Midbrain (tissue), 1 donor: ENCODE data around the gene USP35.

Experiments used
- DNase-seq: peaks from one replicate; lab custom pipeline; 2025; lab: John Stamatoyannopoulos, UW

Gene USP35

GRCh38 chr11:78199015-78199652 lies 10.4 kb downstream of the USP35 start:
- DNase-seq = no peak

DNA sequence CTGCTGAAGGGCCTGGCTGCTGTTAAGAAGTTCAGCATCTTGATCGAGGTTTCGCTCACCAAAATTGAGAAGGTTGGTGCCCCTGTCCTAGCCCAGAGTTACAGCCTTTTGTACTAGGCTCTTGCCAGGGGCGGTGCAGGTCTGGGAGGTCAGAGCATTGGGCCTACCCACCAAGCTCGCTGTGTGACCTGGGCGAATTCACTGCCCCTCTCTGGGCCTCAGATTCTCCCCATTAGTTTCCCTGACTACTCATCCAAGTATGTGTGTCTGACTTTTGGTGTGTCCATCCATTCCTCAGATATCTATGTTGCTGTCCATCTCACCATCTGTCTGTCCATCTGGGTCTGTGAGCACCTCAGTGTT lies 10.9 kb downstream of the USP35 start:
- DNase-seq = no peak

DNA sequence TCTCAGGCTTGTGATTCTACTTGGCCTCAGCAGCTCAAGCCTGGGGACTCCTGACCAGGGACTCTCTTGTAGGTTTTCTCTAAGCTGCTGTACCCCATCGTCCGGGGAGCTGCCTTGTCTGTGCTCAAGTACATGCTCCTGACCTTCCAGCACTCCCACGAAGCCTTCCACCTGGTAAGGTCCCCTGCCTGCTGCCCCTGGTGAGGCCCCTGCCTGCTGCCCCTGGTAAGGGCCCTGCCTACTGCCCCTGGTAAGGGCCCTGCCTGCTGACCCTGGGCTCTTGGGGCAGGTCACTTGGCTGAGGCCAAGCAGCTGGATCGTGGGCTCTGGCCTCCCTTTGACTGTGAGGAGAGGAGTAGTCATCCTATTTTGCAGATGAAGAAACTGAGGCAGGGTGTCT lies 11.3 kb downstream of the USP35 start:
- DNase-seq = no peak

DNA sequence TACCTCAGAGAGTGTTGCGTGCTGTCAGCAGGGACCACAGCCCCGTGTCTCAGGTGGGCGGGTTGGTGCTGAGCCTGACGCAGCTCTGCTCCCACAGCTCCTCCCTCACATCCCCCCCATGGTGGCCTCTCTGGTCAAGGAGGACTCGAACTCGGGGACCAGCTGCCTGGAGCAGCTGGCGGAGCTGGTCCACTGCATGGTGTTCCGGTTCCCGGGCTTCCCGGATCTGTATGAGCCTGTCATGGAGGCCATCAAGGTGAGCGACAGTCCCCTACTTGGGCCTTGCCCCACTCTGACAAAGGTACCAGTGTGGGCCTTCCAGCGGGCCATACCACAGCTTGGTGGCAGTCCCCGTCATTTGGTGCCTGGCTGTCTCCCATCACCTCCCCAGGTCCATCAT lies 11.8 kb downstream of the USP35 start:
- no peak for DNase-seq

DNA sequence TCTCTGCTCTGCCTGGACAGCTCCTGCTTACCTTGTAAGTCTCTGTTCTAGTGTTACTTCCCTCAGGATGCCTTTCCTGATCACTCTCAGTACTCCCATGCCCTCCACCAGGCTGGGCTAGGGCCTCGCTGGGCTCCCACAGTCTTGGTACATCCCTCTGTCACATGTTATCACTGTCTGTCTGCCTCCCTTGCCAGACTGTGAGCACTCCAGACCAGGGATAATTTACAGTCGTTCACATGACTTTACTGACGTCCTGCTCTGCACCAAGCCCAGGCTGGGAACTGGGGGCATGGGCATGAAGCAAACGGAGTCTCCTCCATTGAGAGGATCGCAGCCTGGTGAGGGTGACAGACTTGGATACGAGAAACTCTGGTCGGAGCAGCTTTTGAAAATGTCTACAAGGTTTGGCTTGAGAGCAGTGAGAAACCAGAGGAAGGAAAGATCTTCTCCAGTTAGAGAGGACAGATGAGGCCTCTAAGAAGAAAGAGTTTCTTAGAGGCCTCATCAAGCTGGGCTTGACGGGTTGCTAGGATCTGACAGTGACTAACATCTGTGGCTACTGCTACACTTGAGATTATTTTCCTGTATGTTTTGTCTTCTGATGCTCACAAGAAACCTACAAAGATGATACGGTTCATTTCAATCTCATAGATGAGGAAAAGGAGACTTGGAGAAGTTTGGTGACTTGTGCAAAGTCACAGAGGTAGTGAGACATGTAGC lies 12.5 kb downstream of the USP35 start:
- DNase-seq = no peak

DNA sequence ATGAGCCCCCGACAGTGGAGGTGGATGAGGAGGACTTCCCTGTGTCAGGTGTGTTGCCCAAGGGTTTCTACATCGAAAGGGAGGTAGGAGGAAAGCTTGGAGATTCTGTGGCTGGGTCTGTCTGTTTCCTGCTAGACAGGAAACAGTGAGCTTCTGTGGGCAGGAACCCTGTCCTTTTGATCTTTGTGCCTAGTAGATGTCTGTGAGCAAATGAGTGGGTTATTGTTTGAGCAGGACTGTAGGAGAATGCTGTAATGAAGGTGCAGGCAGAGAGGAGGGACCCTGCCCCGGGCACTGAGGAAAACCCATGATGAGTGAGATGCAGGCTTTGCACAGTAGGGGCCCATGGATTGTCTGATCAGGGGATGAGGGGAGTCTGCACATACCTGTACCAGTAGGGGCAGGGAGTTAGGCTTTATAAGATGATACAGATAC lies 14.0 kb downstream of the USP35 start:
- no peak for DNase-seq

GRCh38 chr11:78203184-78203583 lies 14.5 kb downstream of the USP35 start:
- DNase-seq = no peak

- no peak for DNase-seq
Measured at GRCh38 chr11:78205256-78205655, 16.5 kb downstream of the USP35 start.

DNA sequence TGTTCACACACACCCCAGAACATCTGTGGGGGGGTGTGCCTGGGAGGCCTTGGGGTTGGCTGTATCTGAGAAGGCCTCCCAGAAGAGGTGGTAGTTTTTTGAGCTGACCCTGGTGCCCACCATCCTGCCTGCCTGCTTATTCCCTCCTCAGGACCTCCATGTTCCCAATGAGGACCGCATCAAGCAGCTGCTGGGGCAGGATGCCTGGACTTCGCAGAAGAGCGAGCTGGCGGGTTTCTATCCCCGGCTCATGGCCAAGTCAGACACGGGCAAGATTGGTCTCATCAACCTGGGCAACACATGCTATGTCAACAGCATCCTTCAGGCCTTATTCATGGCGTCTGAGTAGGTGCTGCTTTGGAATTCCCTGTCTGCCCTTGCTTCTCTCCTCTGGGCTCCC lies 17.0 kb downstream of the USP35 start:
- DNase-seq = no peak

GRCh38 chr11:78207532-78208256 lies 19.0 kb downstream of the USP35 start:
- DNase-seq = no peak

DNA sequence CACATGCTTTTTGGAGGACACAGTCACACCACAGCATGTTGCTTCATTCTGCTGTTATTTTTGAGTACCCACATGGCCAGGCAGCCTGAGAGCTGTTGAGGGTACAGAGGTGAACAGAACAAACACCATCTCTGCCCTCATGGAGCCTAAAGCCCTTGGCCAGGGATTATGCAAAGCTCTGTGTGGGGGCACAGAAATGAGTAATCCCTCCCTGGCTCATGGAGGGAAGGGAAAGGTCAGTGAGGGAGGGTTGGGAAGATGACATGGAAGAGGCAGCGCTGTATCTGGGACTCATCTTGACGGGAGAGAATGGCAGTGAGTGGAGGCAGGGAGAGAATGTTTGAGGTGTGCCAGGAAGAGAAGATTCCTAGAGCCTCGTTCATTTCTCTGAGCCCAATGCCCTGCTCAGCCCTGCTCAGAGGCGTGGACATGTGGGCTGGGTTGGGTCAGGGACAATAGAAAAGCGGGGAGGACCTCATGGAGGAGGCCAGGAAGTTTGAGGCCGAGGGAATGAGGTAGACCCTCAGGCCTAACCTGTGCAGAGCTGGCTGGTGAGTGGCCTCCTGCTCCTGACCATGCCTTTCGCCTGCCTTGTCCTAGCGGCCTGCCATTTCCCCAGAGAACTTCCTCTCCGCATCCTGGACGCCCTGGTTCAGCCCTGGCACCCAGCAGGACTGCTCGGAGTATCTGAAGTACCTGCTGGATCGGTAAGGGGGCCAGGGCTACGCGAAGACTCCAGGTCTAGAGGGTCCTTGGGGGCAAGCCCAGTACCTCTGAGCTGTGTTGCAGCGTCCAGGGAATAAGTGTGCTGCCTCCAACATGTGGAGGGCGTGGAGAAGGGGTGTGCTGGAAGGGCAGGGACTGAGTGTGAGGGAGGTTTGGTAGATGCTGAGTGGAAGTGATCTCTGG lies 19.8 kb downstream of the USP35 start:
- DNase-seq = no peak

DNA sequence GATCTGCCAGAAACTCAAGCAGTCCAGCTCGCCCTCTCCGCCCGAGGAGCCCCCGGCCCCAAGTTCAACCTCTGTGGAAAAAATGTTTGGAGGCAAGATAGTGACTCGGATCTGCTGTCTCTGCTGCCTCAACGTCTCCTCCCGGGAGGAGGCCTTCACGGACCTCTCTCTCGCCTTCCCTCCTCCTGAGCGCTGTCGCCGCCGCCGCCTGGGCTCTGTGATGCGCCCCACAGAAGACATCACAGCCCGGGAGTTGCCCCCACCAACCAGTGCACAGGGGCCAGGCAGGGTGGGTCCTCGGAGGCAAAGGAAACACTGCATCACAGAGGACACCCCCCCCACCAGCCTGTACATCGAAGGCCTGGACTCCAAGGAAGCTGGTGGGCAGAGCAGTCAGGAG lies 20.8 kb downstream of the USP35 start:
- no peak for DNase-seq

DNA sequence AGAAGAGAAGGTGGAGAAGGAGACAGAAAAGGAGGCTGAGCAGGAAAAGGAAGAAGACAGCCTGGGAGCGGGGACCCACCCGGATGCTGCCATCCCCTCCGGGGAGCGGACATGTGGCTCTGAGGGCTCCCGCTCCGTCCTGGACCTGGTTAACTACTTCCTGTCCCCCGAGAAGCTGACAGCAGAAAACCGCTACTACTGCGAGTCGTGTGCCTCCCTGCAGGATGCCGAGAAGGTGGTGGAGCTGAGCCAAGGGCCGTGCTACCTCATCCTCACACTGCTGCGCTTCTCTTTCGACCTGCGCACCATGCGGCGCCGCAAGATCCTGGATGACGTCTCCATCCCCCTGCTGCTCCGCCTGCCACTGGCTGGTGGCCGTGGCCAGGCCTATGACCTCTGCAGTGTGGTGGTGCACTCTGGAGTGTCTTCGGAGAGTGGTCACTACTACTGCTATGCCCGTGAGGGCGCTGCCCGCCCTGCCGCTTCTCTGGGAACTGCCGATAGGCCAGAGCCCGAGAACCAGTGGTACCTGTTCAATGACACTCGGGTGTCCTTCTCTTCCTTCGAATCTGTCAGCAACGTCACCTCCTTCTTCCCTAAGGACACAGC lies 21.4 kb downstream of the USP35 start:
- DNase-seq = no peak

GRCh38 chr11:78211565-78211964 lies 22.8 kb downstream of the USP35 start:
- no peak for DNase-seq

- peak; percentile 15 for DNase-seq
Measured at GRCh38 chr11:78212586-78213371, 24.1 kb downstream of the USP35 start.

DNA sequence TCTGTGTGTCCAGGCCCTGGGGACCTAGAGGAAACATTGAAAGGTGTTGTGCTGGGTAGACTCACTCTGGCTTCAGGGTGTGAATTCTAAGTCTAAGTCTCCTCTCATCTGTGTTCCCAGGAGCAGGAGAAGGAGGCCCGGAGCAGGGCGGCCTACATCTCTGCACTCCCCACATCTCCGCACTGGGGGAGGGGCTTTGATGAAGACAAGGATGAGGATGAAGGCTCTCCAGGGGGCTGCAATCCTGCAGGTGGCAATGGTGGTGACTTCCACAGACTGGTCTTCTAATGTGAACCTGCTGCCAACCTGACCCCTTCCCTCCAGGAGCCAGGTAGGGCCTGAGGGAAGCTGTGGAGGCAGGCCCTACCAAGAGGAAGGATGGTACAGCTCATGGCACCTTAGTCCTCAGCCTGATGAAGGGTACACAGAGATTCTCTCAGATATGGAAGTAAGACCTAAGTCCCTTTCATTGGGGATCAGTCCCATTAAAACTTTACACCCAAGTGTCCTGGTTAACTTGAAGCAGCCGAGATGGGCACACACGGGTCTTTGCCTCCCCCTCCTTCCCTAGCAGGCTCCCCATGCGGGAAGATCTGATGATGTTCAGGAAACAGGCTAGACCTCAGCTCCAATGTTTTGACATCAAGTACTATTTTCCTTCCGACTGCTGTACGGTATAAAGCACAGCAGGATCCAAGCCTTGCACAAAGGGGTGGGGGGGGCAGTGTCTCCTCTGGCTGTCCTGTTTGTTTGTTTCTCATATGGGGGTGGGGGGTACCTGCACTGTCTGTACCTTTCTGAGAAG lies 25.0 kb downstream of the USP35 start:
- no peak for DNase-seq

DNA sequence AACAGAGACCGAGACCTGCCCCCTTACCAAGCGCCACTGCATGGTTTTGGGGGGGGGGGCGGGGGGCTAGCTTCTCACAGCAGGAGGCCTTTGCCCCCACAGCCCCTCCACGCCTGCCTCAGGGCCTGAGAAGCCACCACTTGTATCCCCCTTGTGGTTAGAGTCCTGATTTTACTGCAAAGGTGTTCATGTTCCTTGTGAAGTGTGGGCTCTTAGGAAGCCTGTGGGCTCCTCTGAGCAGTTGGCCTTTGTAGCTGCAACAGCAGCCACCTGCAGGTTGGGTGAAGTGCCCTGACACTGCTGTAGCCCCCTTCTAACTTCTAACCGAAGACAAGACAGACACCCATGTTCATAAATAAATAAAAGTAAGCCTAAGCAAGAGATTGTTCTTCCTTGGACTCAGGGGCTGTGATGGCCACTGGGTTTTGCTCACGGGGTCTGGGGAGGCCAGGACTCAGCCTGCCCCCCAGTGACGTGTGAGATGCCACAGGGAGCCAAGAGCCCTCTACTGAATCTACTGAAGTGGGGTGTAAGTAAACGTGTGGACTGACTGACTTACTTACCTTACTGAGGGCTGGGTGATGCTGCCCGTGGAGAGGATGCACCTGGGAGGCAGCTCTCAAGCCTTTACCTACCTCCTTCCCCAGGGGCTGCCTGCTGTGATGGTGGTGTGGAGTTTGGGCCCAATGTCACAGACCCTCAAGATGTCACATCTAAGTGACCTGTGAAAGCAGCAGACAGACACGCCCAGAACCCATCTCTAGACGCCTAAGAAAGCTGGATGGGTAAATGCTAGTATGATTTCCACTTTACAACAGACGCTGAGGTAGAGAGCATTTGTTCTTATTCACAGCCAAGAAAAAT lies 25.8 kb downstream of the USP35 start:
- DNase-seq = no peak

GRCh38 chr11:78216021-78216420 lies 27.3 kb downstream of the USP35 start:
- no peak for DNase-seq
